ENCODE results near the gene RAB20.
A peak's percentile ranks its signal among the peaks of the same experiment; 100 is the strongest.
"Not testable (repeated sequence)": the region's sequence is repeated elsewhere in the genome, so short reads cannot be mapped to it uniquely, and the experiment has no call there.

Gene RAB20, protein sequence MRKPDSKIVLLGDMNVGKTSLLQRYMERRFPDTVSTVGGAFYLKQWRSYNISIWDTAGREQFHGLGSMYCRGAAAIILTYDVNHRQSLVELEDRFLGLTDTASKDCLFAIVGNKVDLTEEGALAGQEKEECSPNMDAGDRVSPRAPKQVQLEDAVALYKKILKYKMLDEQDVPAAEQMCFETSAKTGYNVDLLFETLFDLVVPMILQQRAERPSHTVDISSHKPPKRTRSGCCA

DNA sequence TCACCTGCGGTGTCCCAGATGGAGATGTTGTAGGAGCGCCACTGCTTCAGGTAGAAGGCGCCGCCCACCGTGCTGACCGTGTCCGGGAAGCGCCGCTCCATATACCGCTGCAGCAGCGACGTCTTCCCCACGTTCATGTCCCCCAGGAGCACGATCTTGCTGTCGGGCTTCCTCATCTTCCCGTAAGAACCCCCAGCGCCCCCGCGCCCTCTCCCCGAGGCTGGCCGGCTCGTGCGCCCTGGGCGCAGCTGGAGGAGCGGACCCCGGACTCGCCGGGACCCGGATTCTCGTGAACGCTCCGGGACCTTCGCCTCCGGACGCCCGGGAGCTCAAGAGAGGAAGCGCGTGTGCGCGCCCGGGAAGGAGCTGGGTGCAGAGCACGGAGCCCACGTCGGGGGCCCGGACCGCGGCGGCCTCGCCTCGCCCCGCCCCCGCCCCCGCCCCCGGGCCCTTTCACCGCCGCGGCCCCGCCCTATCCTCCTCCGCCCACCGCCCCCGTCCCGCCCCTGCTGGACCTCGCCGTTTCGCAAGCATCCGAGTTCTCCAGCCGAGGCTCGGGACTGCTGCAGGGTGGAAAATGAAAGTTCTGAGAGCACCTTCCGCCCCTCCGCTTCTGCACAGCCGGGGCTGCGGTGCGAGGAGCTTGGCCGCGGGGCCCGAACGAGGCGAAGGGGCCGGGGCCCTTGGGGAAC is at the start of gene RAB20:
Gene RAB20, minus strand, starts transcription at position 379 of the 692 bp plus-strand sequence. Its CDS starts 203 bp downstream, at position 176.
- peak; percentile 87 for DNase-seq (ENCODE audit: low read depth)

DNA sequence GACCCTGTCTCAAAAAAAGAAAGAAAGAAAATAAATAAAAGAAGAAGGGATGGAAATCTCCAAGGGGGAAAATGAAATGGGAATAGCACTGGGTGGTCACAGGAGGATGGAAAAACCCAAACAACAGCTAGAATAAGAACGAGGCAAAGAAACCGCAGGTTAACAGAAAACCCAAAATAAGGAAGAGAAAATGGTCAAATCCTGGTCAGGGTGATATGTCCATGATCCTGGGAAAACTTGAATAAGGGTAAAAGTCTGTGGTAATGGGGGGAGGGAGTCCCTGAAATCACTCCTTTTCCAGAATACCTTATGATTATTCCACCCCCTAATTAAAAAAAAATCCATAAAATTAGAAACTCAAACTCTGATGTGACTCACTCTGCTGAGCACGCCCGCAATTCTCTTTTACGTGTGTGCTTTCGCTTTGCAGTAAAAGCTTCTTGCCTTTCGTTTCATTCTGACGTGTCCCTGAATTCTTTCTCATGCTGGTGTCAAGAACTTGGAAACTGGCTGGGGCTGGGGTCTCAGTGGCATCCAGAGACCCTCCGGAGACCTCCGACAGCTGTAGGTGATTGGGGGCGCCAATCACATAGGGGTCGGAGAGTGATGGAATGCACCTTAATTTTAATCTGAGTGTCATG is 49.6 kb upstream of the RAB20 start:
- peak; percentile 21 for DNase-seq (ENCODE audit: low read depth)

DNA sequence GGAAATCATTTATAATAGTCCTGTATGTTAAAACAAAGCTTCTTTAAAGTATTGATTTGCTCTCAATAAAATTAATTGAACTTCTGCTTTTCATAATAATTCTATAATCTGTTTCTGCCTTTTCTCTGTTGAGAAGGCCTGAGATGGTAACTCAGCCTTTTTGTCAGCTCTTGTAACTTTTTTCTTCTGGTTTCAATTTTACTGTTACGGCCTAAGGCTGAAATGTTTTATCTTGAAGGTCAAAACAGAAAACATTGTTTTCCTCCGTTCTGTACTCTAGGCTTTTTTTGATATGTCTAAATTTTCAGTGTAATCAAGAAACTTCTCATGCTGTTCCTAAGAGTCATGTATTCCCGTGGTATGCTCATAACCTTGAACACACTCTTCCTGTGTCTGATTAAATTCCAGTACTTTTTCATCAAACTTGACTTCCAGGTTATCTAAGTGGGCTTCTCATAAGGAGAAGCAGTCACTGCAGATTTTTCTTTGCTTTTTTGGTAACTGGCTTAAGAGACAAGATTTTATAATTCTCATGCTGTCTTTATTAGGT is 46.2 kb upstream of the RAB20 start:
- no peak for DNase-seq (ENCODE audit: low read depth)

DNA sequence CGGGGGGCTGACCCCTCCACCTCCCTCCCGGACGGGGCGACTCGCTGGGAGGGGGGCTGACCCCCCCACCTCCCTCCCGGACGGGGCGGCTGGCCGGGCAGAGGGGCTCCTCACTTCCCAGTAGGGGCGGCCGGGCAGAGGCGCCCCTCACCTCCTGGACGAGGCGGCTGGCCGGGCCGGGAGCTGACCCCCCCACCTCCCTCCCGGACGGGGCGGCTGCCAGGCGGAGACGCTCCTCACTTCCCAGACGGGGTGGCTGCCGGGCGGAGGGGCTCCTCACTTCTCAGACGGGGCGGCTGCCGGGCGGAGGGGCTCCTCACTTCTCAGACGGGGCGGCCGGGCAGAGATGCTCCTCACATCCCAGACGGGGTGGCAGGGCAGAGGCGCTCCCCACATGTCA is 44.8 kb upstream of the RAB20 start:
- DNase-seq (ENCODE audit: low read depth) = not testable (repeated sequence)

DNA sequence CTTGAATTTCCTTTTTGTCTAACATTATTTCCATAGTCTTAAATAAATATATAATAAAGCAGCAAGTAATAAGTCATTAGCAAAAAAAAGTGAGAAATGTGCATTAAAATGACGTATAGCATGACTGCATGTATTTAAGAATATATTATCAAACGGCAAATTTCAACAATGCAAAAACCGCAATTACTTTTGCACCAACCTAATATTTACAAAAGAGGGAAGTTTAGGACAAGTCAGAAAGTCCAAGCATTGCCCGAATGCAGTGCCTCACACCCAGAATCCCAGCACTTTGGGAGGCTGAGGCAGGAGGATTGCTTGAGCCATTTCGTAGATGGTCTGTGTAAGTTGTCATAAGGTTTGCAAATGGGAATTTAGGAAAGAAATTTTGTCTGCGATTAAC is 43.6 kb upstream of the RAB20 start:
- DNase-seq (ENCODE audit: low read depth) = no peak

DNA sequence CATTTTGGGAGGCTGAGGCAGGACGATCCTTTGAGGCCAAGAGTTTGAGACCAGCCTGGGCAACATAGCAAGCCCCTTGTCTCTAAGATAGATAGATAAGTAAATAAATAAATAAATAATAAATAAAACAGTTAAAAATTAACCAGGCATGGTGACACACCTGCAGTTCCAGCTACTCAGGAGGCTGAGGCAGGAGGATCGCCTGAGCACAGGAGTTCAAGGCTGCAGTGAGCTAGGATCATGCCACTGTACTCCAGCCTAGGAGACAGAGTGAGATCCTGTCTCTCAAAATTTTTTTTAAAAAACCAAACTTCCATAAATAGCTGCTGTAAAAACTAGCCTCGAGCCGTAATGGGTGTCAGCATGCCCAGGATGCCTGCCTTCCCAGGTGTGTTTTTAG is 39.5 kb upstream of the RAB20 start:
- no peak for DNase-seq (ENCODE audit: low read depth)

DNA sequence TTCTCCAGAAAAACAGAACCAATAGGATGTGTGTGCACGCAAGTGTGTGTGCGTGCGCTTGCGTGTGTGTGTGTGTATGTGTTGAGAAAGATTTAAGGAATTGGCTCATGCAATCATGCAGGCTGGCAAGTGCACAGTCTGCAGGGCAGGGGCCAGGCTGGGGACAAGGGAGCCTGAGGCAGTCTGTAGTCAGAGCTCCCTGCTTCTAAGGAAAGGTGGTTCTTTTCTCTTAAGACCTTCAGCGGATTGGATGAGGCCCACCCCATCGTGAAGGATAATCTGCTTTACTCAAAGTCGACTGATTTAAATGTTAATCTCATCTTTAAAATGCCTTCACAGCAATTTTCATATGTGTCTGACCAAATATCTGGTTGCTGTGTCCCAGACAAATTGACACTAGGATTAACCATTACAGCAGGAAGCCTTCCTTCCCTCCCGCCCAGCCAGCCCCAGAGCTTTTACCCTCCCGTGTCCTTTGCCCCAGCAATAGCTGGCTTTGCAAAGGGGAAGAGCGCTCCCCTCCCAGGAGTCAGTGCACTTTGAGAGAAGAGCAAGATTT is 38.8 kb upstream of the RAB20 start:
- no peak for DNase-seq (ENCODE audit: low read depth)

DNA sequence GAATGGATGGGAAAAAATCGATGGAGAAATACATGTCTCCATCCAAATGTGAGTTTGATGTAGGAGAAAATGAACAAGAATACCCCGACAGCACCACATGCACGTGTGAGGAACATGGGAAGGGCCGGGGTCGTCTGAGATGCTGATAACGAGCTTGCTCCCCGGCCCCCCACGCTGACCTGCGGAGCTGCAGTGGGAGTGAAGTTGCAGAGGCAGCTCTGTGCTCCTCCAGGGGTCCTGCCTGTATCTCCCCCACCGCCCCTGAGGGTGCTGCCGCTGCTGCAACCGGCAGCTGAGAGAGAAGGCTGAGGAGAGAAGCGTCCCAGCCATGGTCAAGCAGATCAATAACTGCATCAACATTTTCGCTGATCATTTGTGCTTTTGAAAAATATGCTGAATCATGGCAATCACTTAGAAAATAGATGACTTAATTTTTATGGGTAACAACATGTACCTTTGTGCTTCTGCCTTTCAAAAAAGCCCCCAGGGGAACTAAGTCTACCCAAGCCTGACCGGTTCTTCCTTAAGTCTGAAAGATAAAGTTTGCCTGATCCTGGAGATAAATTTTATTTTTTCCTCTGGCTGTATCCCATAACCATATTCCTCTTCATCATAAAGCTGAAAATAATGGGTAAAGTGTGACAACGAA is 35.6 kb upstream of the RAB20 start:
- no peak for DNase-seq (ENCODE audit: low read depth)

DNA sequence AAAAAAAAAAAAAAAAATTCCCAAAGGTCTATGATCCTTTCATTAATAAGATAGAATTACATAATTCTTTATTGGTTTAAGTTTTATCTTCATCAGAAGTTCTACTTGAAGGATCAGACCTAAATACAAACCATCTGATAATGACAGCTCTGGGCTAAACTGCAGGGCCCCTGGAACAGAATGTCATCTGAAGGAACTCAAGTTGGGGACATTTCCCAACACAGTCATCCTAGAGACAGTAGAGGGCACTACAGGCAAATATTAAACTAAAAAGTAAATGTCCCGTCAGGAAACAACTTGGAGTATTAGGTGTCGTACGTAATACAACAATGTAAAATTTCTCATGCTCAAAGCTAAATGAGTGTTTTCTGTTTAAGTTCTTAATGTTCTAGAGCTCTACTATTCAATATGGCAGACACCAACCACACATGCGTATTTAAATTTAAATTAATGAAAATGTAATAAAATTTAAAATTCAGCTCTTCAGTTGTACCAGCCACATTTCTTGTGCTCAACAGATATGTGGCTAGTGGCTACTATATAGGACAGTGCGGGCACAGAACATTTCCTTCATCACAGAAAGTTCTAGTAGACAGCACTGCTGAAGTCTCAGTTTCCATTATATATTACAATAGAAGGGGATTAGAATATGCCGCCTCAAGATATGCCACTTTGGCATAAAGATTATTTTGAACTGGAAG is 32.1 kb upstream of the RAB20 start:
- DNase-seq (ENCODE audit: low read depth) = peak; percentile 69

DNA sequence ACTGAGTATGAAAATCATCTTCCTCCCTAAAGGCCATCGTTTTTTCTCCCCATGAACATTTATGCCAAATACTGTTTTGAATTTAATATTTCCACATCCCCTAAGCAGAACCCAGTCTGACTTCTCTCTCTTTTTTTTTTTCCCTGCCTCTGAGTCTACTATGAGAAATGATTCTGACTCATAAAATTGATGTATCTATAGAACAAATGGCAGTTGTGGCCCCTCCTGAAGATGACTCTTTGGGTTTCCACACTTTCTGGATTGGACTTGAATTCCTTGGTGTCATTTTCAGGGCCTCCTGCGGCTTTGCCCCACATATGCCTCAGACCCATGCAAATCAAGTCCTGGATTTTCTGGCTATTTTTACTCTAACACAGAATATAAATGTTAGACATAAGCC is 31.1 kb upstream of the RAB20 start:
- no peak for DNase-seq (ENCODE audit: low read depth)

DNA sequence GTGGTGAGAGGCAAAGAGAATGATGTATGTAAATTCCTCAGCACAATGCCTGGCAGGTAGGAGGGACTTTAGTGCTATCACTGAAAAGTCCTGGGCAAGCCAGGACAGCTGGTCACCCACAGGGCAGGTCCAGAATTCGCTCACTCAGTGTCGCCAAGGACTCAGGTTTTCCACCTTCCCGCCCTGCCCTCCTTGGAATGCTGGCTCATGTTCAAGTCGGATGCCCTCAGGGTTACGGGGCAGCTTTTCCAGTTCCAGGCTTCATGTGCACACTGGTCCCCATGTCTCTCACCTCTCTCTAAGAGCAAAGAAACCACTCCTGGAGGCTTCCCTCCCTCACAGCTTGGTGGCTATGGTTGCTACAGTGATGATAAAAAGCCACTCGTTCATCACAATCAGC is 29.1 kb upstream of the RAB20 start:
- DNase-seq (ENCODE audit: low read depth) = no peak

DNA sequence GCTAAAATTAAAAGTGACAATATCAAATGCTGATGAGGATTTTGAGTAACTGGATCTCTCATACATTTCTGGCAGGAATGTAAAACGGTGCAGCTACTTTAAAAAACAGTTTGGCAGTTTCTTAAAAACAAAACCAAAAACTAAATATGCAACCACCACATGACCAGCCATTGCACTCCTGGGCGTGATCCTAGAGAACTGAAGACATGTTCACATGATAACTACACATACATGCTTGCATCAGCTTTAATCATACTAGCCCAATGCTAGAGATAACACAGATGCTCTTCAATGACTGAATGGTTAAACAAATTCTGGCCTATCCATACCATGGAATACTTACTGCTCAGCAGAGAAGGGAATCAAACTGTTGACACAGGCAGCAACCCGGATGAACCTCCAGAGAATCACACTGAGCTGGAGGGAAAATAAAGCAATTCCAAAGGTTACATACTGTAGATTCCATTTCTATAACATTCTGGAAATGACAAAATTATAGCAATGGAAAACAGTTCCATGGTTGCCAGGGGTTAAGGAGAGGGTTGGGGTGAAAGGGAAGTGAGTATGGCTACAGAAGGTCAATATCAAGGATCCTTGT is 28.4 kb upstream of the RAB20 start:
- DNase-seq (ENCODE audit: low read depth) = no peak

DNA sequence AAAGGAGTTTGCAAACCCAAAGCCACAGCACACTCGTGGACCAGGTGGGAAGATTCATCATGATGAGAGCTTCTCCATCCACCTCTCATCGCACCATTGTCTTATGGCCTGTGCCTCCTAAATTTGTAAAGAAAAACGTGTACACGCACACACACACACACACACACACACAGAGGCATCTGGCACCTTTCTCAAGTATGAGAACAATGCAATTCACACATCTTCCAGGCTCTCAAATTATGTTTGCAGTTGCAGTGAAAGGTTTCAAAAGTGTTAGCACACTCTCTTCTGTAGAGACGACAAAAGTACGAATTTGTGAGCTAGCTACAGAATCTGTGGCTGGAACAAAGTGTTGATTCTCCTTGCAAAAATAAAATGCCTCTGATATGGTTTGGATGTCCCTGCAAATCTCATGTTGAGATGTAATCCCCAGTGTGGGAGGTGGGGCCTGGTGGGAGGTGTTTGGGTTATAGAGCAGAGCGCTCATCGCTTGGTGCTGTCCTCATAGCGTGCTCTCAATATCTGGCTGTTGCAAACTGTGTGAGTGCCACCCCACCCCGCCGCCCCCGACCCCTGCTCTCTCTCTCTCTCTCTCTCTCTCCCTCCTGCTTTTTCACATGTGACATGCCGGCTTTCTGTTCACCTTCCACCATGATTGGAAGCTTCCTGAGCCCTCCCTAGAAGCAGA is 21.8 kb upstream of the RAB20 start:
- no peak for DNase-seq (ENCODE audit: low read depth)

DNA sequence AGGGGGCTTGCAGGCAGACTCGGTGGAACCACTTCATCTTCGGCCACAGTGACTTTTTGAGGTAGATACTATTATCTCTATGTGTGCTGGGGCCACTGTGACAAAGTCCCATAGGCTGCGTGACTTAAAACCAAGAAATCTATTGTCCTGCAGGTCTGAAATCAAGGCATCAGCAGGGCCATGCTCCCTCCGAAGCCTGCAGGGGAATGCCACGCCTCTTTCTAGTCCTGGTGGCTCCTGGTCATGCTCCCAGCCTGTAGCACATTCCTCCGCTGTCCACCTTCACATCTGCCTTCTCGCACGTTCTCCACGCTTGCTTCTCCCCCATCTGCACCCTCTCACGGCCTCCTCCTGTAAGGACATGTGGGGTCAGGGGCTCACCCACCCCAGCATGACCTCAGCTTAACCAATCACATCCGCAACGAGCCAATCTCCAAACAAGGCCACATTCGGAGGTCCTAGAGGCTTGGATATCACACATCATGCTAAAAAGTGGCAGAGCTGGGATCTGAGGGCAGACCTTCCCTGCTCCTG is 21.0 kb upstream of the RAB20 start:
- DNase-seq (ENCODE audit: low read depth) = no peak

DNA sequence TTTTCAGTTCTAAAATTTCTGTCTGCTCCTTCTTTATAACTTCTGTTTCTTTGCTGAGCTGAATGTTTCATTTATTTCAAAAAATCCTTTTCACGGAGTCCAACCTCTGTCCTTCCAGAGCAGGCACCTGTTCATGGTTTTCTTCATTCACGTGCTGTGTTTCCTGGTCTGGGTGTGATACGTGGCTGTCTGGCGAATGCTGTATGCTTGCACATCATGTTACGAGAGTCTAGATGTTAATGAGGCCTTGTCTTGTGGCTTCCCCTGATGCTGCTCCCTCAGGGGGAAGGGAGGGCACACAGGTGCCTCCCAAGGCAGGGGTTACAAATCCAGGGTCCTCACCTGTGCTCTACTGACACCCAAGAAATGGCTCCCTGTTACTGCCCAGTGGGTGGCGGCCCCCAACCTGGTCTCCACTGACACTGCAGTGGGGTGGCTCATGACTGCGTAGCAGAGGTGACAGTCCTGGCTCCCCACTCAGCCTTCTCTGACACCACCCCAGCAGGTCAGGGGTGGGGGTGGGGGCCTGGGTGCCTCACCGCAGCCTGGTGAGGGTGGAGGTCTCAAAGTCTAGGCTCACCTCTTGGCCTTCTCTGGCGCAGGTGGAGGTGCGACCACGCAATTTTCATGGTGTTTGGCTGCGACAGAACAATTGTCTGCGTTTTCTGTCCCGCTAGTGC is 20.1 kb upstream of the RAB20 start:
- DNase-seq (ENCODE audit: low read depth) = no peak

DNA sequence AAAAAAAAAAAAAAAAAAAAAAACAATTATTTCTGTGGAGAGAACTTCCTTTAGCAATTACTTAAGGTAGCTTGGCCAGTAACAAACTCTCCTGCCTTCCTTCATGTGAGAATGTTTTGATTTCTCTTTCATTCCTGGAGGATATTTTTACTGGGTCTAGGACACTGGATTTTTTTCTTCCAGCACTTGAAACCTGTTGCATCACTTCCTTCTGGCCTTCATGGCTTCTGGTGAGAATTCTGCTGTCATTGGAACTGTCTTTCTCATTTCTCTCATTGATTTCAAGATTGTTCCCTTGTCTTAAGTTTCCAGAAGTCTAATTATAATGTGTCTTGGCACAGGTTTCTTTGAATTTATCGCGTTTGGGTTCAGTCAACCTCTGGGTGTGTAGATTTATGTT is 19.3 kb upstream of the RAB20 start:
- DNase-seq (ENCODE audit: low read depth) = peak; percentile 49

DNA sequence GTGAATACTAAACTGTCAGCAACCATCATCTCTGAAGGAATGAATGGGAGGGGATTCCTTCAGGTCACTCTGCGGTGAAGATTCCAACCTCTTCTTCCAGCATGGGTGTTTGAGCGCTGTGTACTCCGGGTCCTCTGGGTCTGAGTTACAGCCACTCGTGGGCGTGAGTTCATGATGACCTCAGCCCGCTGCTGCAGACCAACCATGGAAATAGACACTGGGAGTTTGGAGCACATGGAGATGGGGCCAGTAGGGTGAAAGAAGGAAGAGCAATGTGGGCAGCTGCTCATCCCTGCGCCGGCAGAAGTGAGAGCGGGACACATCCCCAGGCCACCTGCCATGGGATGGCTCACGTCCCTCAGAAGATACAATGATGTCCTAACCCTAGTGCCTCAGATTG is 16.8 kb upstream of the RAB20 start:
- no peak for DNase-seq (ENCODE audit: low read depth)

DNA sequence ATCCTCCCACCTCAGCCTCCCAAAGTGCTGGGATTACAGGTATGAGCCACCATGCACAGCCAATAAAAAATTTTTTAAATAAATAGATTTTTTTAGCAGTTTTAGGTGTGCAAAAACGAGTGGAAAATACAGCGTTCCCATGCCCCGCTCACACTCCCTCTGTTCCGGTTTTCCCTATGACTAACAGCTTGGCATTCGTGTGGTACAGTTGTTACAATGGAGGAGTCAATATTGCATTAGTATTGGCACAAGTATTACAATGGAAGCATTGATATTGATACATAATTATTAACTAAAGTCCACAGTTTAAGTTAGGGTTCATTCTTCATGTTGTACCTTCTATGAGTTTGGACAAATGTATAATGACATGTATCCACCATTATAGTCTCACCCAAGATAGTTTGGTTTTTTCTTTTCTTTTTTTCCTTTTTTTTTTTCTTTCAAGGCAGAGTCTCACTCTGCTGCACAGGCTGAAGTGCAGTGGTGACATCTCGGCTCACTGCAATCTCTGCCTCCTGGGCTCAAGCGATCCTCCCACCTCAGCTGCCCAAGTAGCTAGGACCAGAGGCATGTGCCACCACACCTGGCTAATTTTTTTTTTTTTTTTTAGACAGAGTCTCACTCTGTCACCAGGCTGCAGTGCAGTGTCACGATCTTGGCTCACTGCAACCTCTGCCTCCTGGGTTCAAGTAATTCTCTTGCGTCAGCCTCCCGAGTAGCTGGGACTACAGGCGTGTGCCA is 15.4 kb upstream of the RAB20 start:
- no peak for DNase-seq (ENCODE audit: low read depth)

DNA sequence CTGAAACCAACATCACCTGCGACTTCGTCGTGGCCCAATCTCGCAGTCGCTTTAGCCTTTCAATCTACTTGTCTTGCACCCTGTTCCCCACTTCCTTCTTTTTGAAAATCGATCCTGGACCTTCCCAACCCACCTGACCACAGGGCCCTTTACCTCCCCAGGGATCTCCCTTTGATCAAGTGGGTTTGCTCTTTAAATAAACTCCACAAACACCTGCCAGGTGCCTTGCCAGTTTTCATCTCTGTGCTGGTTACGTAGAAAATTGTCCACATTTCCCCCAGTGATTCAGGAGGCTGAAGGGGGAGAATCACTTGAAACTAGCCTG is 14.5 kb upstream of the RAB20 start:
- DNase-seq (ENCODE audit: low read depth) = no peak

Data from EH (cell line).